ENCODE measurements around the gene MAP4K4. TPM values are rescaled to one million over a fixed set of nuclear protein-coding genes. Genes with fewer than 3 reads are reported as not detected.

MAP4K4 gene
- 157 and 204 TPM in 2 replicates for total RNA-seq

DNA sequence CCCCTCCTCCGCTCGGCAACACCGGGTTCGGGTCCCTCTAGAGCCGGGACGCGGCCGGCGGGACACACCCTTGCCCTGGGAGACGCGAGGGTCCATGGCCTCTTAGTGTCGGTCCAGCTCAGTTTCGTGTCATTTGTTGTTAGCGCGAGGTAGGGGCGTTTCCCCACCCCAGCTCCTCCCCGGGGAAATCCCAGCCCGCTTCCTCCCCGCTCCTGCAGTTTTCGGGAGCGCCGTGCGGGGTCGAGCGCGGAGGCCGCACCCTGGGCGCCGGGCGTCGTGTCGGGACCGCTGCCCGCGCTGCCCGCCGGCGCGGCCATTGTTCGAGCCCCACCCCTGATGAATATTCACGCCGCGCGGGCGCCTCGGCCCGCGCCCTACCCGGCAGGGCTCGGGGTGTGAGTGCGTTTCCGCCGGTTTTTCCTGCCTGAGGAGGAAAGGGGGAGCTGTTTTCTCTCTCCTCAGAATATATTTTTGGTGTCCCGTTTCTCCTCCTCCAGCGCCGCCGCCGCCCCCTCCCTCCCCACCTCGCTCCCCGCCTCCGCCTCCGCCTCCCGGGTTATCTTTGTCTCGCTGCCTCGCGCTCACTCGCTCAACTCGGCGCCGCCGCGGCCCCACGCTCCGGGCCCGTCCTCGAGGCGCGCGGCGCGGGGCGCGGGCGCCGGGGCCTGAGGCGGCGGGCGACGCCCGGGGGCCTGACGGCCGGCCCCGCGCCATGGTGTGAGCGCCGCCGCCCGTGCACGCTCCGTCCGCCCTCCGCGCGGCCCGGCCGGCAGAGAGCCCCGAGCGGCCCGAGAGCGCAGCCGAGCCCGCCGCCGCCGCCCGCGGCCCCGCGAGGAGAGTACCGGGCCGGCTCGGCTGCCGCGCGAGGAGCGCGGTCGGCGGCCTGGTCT lies at the start of gene MAP4K4:
TSS of gene MAP4K4 (plus strand) at position 584 of the 890 bp plus-strand sequence. CDS start 374 bp downstream, outside the sequence.

Other genes starting within 250 kb of the MAP4K4 start
- 6.8 and 17.0 TPM in 2 replicates for gene RFX8, start 222.6 kb upstream of the MAP4K4 start, total RNA-seq

All from hair follicle dermal papilla cell (primary cell).